Stimulated activated CD8-positive, alpha-beta memory T cell treated with anti-CD3 and anti-CD28 coated beads, Interleukin-4, amount 100 ng/mL, for 1 hour (primary cell): ENCODE results near the gene NFATC2IP.
"Not testable (repeated sequence)": the region's sequence is repeated elsewhere in the genome, so short reads cannot be mapped to it uniquely, and the experiment has no call there.

Experiments
- DNase-seq, 2 donors: peaks; one replicate each; pipeline ENCODE4 v3.0.0-alpha.2; 2020; ENCODE audit warnings: low read depth in 2 of 2, low spot score in 1 of 2

NFATC2IP gene

DNA sequence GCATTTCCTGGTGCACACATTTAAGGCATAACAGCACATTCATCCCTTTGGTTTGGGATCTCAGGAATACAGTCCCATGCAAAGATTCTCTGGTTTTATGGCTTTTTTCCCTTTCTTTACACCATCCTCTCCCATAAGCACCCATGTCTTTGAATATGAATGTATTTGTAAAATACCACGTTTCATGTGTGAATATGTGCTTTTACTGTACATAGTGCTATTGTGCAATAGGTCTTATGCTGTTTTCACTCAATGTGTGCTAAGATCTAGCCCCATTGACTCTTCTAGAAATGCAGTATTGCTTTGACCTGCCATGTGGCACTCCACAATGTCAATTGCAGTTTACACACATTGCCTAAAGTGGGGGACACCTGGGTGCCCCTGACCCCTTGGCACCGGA lies 13.8 kb downstream of the NFATC2IP start:
- DNase-seq = no peak

GRCh38 chr16:28967156-28967555 lies 16.4 kb downstream of the NFATC2IP start:
- DNase-seq = no peak

DNA sequence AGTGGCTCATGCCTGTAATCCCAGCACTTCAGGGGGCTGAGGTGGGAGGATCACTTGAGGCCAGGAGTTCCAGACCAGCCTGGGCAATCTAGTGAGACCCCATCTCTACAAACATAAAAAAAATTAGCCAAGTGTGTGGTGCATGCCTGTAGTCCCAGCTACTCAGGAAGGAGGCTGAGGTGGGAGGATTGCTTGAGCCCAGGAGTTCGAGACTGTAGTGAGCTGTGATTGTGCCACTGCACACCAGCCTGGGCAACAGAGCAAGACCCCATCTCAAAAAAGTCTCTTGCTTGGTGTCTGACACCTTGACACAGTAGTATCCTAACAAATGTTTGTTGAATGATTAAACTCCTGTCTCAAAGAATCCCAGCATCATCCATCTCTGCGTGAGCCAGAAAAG lies 19.0 kb downstream of the NFATC2IP start:
- DNase-seq = not testable (repeated sequence)

DNA sequence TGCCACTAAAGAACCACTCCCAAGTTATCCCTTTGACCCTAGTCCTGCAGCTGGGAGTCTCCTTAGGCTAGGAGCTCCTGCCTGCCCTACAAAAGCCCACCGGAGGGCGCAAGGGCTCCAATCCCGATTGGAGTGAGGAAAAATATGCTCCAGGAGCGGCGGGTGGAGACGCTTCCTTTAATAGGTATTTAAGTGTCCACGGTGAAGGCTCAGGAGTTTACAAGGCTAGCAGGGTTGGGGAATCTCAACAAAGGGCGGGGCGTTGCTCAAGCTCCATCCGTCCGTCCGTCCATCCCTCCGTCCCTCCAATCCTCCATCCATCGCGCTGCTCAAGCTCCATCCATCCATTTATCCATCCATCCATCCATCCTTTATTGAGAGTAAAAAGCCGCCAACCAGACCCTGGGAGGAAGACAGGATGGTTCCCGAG lies 23.3 kb downstream of the NFATC2IP start:
- no peak for DNase-seq

DNA sequence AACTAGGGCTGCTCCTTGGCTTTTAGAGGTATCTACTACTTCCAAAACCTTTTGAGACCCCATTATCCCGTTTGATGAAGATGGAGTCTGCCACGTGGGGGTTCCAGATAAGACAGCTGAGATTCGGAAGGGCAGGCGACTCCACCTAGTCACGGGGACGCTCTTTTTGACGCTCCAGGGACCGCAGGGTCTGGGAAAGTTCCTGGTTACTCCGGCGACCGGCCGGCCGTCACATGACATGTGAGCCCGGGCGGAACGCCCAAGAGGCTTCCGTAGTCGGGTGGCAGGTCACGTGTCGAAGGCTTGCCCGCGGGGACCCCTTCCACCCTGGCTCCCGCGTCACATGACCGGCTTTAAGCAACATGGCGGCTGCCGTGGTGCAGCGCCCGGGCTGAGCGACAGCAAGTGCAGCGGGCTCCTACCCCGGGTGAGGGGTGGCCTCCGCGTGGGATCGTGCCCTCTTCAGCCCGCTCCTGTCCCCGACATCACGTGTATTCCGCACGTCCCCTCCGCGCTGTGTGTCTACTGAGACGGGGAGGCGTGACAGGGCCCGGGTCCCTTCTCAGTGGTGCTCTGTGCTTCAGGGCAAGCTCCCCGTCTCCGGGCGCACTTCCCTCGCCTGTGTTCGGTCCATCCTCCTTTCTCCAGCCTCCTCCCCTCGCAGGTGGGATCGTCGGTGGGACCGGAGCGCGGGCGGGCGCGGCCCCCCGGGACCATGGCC lies 23.9 kb downstream of the NFATC2IP start, which contains the start of gene SPNS1:
Gene SPNS1, plus strand, starts transcription at position 342 of the 721 bp plus-strand sequence. Its CDS starts 374 bp downstream, at position 716.
- peak; percentile 82 to 87 for DNase-seq

DNA sequence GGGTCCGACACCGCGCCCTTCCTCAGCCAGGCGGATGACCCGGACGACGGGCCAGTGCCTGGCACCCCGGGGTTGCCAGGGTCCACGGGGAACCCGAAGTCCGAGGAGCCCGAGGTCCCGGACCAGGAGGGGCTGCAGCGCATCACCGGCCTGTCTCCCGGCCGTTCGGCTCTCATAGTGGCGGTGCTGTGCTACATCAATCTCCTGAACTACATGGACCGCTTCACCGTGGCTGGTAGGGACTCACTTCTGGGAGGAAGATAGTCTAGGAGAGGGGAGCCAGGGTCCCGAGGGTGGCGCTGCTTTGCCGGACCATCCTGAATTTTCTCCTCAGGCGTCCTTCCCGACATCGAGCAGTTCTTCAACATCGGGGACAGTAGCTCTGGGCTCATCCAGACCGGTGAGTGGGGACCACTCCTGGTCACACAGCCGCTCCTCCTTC lies 24.4 kb downstream of the NFATC2IP start:
- DNase-seq = no peak

- DNase-seq = no peak
Observed at GRCh38 chr16:28977703-28978662, 27.2 kb downstream of the NFATC2IP start.

- DNase-seq = not testable (repeated sequence)
Observed at GRCh38 chr16:28980330-28980729, 29.6 kb downstream of the NFATC2IP start.

DNA sequence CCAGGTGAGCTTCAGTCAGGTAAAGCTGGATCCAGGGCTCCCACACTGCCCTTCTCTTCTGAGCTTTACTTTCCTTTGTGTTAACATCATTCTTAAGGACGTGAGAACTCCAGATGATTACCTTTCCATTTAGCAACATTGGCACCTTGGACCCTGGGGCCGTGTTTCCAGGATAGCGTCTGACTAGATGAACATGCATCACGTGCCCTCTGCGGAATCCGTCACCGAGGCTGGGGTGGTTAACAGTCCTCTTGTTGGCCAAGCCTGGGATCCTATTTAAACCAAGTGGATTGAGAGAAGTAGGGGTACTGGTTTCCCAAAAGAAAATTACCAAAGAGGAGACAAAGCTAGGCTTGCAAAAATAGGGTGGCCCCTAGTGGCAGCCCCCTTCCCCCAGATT lies 30.2 kb downstream of the NFATC2IP start:
- DNase-seq = no peak

DNA sequence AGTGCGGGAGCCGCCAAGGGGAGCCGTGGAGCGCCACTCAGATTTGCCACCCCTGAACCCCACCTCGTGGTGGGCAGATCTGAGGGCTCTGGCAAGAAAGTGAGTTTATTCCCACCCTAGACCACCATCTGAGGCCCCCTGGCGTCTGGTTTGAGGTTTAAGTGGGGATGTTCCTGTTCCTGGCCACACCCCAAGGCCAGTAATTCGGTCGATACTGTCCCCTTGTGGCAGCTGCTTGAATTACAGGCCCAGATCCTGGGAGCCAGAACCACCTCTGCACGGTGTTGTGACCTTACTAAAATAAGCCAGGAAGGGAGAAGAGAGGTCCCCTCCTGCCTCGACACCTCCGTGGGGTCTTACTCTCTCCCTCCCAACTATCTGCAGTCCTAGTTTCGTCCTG lies 30.8 kb downstream of the NFATC2IP start:
- no peak for DNase-seq

- no peak for DNase-seq
Observed at GRCh38 chr16:28982418-28982817, 31.7 kb downstream of the NFATC2IP start.

GRCh38 chr16:28982949-28983348 lies 32.2 kb downstream of the NFATC2IP start:
- no peak for DNase-seq

GRCh38 chr16:28983644-28984043 lies 32.9 kb downstream of the NFATC2IP start:
- DNase-seq = no peak

DNA sequence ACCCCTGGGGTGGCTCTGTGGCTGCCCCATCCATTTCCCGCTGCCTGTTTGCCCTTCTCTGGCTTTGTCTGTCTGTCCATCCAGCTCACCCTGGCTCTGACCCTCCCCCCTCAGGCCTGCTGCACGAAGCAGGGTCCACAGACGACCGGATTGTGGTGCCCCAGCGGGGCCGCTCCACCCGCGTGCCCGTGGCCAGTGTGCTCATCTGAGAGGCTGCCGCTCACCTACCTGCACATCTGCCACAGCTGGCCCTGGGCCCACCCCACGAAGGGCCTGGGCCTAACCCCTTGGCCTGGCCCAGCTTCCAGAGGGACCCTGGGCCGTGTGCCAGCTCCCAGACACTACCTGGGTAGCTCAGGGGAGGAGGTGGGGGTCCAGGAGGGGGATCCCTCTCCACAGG lies 33.4 kb downstream of the NFATC2IP start:
- no peak for DNase-seq

DNA sequence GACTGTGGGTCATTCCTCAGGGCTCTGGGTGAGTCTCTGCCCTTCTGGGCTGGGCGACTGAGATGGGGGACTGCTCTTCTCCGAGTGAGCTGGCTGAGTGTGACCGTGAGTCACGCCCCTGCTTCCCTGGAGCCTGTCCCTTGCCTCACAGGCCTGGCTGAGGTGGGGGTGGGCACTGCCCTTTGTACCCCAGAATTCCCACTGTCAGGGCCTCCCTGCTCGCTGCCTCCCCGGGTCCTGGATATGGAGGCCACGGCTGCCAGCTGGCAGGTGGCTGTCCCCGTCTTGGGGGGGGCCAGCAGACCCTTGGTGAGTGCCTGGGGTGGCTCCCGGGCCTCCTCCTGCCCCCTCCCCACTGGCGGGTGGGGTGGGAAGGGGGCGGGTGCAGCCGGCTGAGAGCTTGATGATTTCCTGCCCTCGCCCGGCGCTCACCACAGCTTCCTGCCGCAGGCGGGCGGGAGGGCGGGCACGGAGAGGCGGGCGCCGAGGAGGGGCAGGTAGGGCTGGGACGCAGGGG lies 33.9 kb downstream of the NFATC2IP start, which contains the start of gene LAT:
Gene LAT, plus strand, starts transcription at position 434 of the 517 bp plus-strand sequence. CDS start 366 bp downstream, outside the sequence.
- peak; percentile 60 to 65 for DNase-seq

DNA sequence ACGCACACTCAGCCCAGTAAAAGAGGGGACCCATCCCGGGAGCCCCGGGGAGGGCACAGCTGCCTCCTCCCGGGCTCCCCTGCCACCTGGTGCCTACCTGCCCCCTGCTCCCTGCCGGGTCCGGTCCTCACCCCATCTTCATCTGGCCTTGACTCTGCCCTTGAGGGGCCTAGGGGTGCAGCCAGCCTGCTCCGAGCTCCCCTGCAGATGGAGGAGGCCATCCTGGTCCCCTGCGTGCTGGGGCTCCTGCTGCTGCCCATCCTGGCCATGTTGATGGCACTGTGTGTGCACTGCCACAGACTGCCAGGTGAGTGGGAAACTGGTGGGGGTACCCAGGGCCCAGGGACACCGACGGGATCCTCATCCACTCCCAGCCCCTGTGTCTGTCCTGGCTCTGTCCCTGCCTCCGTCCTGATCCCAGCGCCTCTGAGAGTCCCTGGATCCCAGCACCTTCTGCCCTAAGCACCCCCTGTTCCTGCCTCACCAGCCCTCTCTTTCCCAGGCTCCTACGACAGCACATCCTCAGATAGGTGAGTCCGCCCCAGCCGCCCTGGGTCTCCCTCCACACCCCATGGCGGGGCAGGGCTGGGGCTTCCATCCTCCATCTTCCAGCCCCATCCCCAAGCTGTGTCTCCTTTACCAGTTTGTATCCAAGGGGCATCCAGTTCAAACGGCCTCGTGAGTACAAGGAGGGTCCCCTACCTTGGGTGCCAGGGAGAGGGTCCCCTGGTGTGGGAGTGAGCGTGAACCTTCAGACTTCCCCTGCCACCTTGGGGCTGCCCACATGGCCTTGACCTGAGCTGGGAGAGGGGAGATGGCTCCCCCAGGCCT lies 34.7 kb downstream of the NFATC2IP start:
- DNase-seq = no peak

GRCh38 chr16:28986046-28986445 lies 35.3 kb downstream of the NFATC2IP start:
- DNase-seq = no peak

DNA sequence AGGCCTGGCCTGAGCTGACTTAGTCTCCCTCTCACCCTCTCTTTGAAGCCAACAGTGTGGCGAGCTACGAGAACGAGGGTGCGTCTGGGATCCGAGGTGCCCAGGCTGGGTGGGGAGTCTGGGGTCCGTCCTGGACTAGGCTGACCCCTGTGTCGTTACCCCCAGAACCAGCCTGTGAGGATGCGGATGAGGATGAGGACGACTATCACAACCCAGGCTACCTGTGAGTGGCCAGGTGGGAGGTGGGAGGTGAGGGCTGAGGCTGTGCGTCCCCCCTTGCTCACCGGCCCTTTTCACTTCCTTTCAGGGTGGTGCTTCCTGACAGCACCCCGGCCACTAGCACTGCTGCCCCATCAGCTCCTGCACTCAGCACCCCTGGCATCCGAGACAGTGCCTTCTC lies 35.8 kb downstream of the NFATC2IP start:
- DNase-seq = no peak

DNA sequence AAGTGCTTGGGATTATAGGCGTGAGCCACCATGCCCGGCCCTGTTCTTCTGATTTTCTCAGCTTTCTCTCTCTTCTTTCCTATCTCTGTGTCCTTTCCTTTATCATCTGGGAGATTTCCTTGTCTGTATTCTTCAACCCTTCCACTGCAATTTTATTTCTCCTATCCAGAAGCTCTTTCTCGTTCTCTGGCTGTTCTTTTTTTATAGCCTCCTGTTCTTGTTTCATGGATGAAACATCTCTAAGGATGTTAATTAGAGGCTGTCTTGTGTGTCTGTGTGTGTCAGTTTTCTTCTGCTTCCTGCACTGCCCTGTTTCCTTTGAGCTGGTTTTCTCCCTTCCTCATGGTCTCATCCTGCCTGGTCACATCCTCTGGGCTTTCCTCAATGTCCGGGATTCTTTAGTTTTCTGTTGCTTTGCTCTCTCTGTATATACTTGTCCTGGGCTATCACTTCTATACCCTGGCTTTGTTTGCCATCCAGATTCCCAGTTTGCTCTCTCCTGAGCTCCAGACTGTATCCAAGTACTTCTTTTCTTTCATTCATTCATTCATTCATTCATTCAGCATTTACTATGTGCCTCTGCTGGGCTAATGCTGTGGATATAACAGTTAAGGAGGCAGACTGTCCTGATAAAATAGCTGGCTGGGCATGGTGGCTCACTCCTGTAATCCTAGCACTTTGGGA lies 36.6 kb downstream of the NFATC2IP start:
- no peak for DNase-seq

GRCh38 chr16:28989363-28989762 lies 38.6 kb downstream of the NFATC2IP start:
- DNase-seq = no peak
